ENCODE data around the gene EIF2S1.

DNA sequence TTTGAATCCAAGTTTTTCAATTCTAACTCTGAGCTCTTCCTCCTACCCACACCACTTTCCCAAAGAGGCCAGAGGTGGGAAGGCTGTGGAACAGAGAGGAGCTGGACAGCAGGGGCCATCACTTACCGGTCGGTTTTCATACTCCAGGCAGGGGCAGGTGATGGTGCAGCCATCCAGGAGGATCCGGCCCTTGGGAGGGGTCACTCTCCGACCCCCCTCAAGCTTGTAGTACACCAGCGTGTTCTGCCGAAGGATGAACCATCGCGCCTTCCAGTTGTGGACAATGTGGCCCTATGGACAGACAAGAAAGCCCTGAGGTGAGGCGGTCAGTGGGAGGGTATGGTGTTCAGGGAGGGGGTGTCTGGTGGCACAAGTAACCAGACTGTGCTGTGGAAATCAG is 37.4 kb downstream of the EIF2S1 start:
- TF ChIP-seq EZH2 (IDR thresholded peaks at IDR 0.05; ENCODE audit: low read length, unreplicated experiment) = no peak
- TF ChIP-seq, protein P1, sequence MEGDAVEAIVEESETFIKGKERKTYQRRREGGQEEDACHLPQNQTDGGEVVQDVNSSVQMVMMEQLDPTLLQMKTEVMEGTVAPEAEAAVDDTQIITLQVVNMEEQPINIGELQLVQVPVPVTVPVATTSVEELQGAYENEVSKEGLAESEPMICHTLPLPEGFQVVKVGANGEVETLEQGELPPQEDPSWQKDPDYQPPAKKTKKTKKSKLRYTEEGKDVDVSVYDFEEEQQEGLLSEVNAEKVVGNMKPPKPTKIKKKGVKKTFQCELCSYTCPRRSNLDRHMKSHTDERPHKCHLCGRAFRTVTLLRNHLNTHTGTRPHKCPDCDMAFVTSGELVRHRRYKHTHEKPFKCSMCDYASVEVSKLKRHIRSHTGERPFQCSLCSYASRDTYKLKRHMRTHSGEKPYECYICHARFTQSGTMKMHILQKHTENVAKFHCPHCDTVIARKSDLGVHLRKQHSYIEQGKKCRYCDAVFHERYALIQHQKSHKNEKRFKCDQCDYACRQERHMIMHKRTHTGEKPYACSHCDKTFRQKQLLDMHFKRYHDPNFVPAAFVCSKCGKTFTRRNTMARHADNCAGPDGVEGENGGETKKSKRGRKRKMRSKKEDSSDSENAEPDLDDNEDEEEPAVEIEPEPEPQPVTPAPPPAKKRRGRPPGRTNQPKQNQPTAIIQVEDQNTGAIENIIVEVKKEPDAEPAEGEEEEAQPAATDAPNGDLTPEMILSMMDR (conservative IDR thresholded peaks at IDR 0.05; ENCODE audit: low read depth, low read length) = no peak
